Endothelial cell of hepatic sinusoid (primary cell): ENCODE results near the gene ZG16B.

Experiments used
- in situ Hi-C: cut with HindIII; loops from 2 replicates; pipeline ENCODE4 v1.10.0; 2017; ENCODE audit warnings: low sequenced_read_pairs

ZG16B gene

GRCh38 chr16:2804728-2805127, 25.4 kb upstream of the ZG16B start:
- in situ Hi-C loops, result no loop called here

- in situ Hi-C loops, result no loop called here
These were observed 23.8 kb upstream of the ZG16B start for GRCh38 chr16:2806286-2806685.

- in situ Hi-C loops, result no loop called here
These were observed 21.9 kb upstream of the ZG16B start for GRCh38 chr16:2808181-2808580.

- in situ Hi-C loops, result no loop called here
These were observed 20.8 kb upstream of the ZG16B start for GRCh38 chr16:2809149-2809760.

- in situ Hi-C loops, result no loop called here
These were observed 19.5 kb upstream of the ZG16B start for GRCh38 chr16:2810651-2811050.

- in situ Hi-C loops, result no loop called here
These were observed 18.2 kb upstream of the ZG16B start for GRCh38 chr16:2811703-2812471.

- in situ Hi-C loops, result no loop called here
These were observed 16.3 kb upstream of the ZG16B start for GRCh38 chr16:2813771-2814221.

GRCh38 chr16:2814551-2815298, 15.4 kb upstream of the ZG16B start:
- in situ Hi-C loops, result no loop called here

- in situ Hi-C loops, result no loop called here
These were observed 14.8 kb upstream of the ZG16B start for GRCh38 chr16:2815299-2815771.

- in situ Hi-C loops, result no loop called here
These were observed 13.3 kb upstream of the ZG16B start, which contains the start of gene PRSS21 for GRCh38 chr16:2816751-2817339. TSS of gene PRSS21 (plus strand) at chr16:2817237. CDS start at chr16:2817269, 32 bp downstream.

- in situ Hi-C loops, result no loop called here
These were observed 12.5 kb upstream of the ZG16B start for GRCh38 chr16:2817340-2818271.

GRCh38 chr16:2818272-2818876, 11.7 kb upstream of the ZG16B start:
- in situ Hi-C loops, result no loop called here

GRCh38 chr16:2819179-2819938, 10.7 kb upstream of the ZG16B start:
- in situ Hi-C loops, result no loop called here

- in situ Hi-C loops, result loop anchor here (5.0 kb wide), 1 partner anchor 78 kb away; no protein-coding TSS in a partner anchor
These were observed 9.9 kb upstream of the ZG16B start for GRCh38 chr16:2819939-2820835.

GRCh38 chr16:2820836-2821486, 9.1 kb upstream of the ZG16B start:
- in situ Hi-C loops, result loop anchor here (5.0 kb wide), 1 partner anchor 79 kb away; no protein-coding TSS in a partner anchor

GRCh38 chr16:2821487-2822157, 8.5 kb upstream of the ZG16B start:
- in situ Hi-C loops, result loop anchor here (5.0 kb wide), 1 partner anchor 79 kb away; no protein-coding TSS in a partner anchor

GRCh38 chr16:2822158-2822495, 8.0 kb upstream of the ZG16B start:
- in situ Hi-C loops, result loop anchor here (5.0 kb wide), 1 partner anchor 80 kb away; no protein-coding TSS in a partner anchor
